Measurements from ENCODE around the gene SYCE3.

GRCh38 chr22:50584106-50585096, 21.7 kb upstream of the SYCE3 start:
- TF ChIP-seq, protein P1, sequence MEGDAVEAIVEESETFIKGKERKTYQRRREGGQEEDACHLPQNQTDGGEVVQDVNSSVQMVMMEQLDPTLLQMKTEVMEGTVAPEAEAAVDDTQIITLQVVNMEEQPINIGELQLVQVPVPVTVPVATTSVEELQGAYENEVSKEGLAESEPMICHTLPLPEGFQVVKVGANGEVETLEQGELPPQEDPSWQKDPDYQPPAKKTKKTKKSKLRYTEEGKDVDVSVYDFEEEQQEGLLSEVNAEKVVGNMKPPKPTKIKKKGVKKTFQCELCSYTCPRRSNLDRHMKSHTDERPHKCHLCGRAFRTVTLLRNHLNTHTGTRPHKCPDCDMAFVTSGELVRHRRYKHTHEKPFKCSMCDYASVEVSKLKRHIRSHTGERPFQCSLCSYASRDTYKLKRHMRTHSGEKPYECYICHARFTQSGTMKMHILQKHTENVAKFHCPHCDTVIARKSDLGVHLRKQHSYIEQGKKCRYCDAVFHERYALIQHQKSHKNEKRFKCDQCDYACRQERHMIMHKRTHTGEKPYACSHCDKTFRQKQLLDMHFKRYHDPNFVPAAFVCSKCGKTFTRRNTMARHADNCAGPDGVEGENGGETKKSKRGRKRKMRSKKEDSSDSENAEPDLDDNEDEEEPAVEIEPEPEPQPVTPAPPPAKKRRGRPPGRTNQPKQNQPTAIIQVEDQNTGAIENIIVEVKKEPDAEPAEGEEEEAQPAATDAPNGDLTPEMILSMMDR (IDR thresholded peaks at IDR 0.05) = no peak
- no peak for TF ChIP-seq POLR2A (IDR thresholded peaks at IDR 0.05)
